GM10266 (cell line): ENCODE measurements around the gene SYNPO.

Experiments used
- DNase-seq: peaks from one replicate; pipeline ENCODE4 v3.0.0; 2012; ENCODE audit errors: extremely low spot score
- CTCF ChIP-seq: IDR thresholded peaks from 2 replicates; pipeline ENCODE4 v1.5.1; 2012; ENCODE audit warnings: mild to moderate bottlenecking, low read depth; ENCODE audit not compliant: control insufficient read depth, insufficient read depth; ENCODE audit errors: missing control alignments

The SYNPO gene

GRCh38 chr5:150647275-150648251 is 7.1 kb downstream of the SYNPO start:
- DNase-seq = no peak
- no peak for TF ChIP-seq CTCF

- no peak for DNase-seq
- TF ChIP-seq CTCF = no peak
Measured at GRCh38 chr5:150648294-150649107, 8.0 kb downstream of the SYNPO start.

GRCh38 chr5:150649108-150650020 is 8.9 kb downstream of the SYNPO start:
- no peak for TF ChIP-seq CTCF

GRCh38 chr5:150650021-150651006 is 9.9 kb downstream of the SYNPO start:
- no peak for DNase-seq
- no peak for TF ChIP-seq CTCF

More at GRCh38 chr5:150649108-150650020, 8.9 kb downstream of the SYNPO start:
- DNase-seq = no peak

GRCh38 chr5:150651382-150651781 is 10.9 kb downstream of the SYNPO start:
- no peak for DNase-seq

More at GRCh38 chr5:150651382-150651781, 10.9 kb downstream of the SYNPO start:
- TF ChIP-seq CTCF = no peak
